Measurements from ENCODE around the gene TBCA. TPM values are rescaled to one million over a fixed set of nuclear protein-coding genes. Genes with fewer than 3 reads are reported as not detected.

Gene TBCA
- total and polyA plus RNA-seq, 2 experiments from 2014 or later = 117 to 814 TPM

DNA sequence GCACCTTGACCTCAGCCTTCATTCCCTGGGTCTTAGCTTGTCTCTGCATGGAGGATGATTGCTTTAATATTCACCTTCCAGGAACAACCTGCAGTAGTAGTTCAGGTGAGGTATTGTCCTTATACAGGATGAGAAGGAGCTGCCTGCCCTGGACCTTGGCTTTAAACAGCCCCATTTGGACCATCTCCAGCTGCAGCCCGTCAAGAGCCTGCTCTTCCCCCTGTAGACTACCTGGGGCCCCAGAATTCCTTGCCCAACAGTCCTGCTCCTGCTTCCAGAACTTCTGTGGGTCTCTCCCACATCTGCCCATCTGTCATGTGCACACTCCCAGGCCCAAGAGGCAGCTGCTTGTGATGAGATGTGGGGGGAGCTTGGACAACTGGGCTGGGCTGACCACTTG is 125.5 kb downstream of the TBCA start:
- H3K36me3 Mint-ChIP-seq (ENCODE audit: low read depth) = no peaks in the 10 kb centered on the region
- no peak overlapping the region for H3K4me3 Mint-ChIP-seq
- ATAC-seq (no peak), DNase-seq (ENCODE audit: low spot score) (no peak)
- Histone ChIP-seq H3F3A (replicated peaks; ENCODE audit: low read depth) (no peaks in the 10 kb centered on the region; the same call in 1 of the 2 replicates), H3K4me3 (no peak overlapping the region), H3K27me3 (ENCODE audit: insufficient read depth) (peaks cover 68% of the 10 kb centered on the region), H3K79me2 (replicated peaks; ENCODE audit: insufficient read depth) (no peaks in the 10 kb centered on the region), H3K4me1 (ENCODE audit: insufficient read depth) (peaks cover 4% of the 10 kb centered on the region; the same call in 1 of the 2 replicates), H4K20me1 (replicated peaks; ENCODE audit: insufficient read depth) (peaks cover 9% of the 10 kb centered on the region), H3K4me2 (no peak overlapping the region), H2AFZ (no peak overlapping the region), H3K27ac (ENCODE audit: low read depth) (no peak overlapping the region), H3K9me2 (ENCODE audit: insufficient read depth) (no peaks in the 10 kb centered on the region; the same call in 1 of the 2 replicates), H3K36me3 (ENCODE audit: insufficient read depth) (no peaks in the 10 kb centered on the region)
- no peak for TF ChIP-seq EZH2 (IDR thresholded peaks at IDR 0.05; ENCODE audit: low read depth, unreplicated experiment)
- TF ChIP-seq JUNB (IDR thresholded peaks at IDR 0.05; ENCODE audit: unreplicated experiment) = no peak
- no peak for TF ChIP-seq EZH2phosphoT487 (IDR thresholded peaks at IDR 0.05; ENCODE audit: unreplicated experiment)
- TF ChIP-seq CREB1 (CRISPR knock-in tag; IDR thresholded peaks at IDR 0.05; ENCODE audit: low read depth) = no peak
- no peak for TF ChIP-seq ZNF114 (CRISPR knock-in tag; IDR thresholded peaks at IDR 0.05)
- no peak for TF ChIP-seq ZNF331 (CRISPR knock-in tag; IDR thresholded peaks at IDR 0.05; ENCODE audit: low read depth)
- TF ChIP-seq POLR2AphosphoS5 (IDR thresholded peaks at IDR 0.05; ENCODE audit: low read depth) = no peak
- TF ChIP-seq, protein P1, sequence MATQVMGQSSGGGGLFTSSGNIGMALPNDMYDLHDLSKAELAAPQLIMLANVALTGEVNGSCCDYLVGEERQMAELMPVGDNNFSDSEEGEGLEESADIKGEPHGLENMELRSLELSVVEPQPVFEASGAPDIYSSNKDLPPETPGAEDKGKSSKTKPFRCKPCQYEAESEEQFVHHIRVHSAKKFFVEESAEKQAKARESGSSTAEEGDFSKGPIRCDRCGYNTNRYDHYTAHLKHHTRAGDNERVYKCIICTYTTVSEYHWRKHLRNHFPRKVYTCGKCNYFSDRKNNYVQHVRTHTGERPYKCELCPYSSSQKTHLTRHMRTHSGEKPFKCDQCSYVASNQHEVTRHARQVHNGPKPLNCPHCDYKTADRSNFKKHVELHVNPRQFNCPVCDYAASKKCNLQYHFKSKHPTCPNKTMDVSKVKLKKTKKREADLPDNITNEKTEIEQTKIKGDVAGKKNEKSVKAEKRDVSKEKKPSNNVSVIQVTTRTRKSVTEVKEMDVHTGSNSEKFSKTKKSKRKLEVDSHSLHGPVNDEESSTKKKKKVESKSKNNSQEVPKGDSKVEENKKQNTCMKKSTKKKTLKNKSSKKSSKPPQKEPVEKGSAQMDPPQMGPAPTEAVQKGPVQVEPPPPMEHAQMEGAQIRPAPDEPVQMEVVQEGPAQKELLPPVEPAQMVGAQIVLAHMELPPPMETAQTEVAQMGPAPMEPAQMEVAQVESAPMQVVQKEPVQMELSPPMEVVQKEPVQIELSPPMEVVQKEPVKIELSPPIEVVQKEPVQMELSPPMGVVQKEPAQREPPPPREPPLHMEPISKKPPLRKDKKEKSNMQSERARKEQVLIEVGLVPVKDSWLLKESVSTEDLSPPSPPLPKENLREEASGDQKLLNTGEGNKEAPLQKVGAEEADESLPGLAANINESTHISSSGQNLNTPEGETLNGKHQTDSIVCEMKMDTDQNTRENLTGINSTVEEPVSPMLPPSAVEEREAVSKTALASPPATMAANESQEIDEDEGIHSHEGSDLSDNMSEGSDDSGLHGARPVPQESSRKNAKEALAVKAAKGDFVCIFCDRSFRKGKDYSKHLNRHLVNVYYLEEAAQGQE (IDR thresholded peaks at IDR 0.05; ENCODE audit: unreplicated experiment) = no peak
- TF ChIP-seq NANOG (IDR thresholded peaks at IDR 0.05; ENCODE audit: borderline replicate concordance) = no peak
- TF ChIP-seq, protein P2, sequence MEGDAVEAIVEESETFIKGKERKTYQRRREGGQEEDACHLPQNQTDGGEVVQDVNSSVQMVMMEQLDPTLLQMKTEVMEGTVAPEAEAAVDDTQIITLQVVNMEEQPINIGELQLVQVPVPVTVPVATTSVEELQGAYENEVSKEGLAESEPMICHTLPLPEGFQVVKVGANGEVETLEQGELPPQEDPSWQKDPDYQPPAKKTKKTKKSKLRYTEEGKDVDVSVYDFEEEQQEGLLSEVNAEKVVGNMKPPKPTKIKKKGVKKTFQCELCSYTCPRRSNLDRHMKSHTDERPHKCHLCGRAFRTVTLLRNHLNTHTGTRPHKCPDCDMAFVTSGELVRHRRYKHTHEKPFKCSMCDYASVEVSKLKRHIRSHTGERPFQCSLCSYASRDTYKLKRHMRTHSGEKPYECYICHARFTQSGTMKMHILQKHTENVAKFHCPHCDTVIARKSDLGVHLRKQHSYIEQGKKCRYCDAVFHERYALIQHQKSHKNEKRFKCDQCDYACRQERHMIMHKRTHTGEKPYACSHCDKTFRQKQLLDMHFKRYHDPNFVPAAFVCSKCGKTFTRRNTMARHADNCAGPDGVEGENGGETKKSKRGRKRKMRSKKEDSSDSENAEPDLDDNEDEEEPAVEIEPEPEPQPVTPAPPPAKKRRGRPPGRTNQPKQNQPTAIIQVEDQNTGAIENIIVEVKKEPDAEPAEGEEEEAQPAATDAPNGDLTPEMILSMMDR (conservative IDR thresholded peaks at IDR 0.05; ENCODE audit: low read depth in 2 of 2) = no peak
- TF ChIP-seq, protein P3, sequence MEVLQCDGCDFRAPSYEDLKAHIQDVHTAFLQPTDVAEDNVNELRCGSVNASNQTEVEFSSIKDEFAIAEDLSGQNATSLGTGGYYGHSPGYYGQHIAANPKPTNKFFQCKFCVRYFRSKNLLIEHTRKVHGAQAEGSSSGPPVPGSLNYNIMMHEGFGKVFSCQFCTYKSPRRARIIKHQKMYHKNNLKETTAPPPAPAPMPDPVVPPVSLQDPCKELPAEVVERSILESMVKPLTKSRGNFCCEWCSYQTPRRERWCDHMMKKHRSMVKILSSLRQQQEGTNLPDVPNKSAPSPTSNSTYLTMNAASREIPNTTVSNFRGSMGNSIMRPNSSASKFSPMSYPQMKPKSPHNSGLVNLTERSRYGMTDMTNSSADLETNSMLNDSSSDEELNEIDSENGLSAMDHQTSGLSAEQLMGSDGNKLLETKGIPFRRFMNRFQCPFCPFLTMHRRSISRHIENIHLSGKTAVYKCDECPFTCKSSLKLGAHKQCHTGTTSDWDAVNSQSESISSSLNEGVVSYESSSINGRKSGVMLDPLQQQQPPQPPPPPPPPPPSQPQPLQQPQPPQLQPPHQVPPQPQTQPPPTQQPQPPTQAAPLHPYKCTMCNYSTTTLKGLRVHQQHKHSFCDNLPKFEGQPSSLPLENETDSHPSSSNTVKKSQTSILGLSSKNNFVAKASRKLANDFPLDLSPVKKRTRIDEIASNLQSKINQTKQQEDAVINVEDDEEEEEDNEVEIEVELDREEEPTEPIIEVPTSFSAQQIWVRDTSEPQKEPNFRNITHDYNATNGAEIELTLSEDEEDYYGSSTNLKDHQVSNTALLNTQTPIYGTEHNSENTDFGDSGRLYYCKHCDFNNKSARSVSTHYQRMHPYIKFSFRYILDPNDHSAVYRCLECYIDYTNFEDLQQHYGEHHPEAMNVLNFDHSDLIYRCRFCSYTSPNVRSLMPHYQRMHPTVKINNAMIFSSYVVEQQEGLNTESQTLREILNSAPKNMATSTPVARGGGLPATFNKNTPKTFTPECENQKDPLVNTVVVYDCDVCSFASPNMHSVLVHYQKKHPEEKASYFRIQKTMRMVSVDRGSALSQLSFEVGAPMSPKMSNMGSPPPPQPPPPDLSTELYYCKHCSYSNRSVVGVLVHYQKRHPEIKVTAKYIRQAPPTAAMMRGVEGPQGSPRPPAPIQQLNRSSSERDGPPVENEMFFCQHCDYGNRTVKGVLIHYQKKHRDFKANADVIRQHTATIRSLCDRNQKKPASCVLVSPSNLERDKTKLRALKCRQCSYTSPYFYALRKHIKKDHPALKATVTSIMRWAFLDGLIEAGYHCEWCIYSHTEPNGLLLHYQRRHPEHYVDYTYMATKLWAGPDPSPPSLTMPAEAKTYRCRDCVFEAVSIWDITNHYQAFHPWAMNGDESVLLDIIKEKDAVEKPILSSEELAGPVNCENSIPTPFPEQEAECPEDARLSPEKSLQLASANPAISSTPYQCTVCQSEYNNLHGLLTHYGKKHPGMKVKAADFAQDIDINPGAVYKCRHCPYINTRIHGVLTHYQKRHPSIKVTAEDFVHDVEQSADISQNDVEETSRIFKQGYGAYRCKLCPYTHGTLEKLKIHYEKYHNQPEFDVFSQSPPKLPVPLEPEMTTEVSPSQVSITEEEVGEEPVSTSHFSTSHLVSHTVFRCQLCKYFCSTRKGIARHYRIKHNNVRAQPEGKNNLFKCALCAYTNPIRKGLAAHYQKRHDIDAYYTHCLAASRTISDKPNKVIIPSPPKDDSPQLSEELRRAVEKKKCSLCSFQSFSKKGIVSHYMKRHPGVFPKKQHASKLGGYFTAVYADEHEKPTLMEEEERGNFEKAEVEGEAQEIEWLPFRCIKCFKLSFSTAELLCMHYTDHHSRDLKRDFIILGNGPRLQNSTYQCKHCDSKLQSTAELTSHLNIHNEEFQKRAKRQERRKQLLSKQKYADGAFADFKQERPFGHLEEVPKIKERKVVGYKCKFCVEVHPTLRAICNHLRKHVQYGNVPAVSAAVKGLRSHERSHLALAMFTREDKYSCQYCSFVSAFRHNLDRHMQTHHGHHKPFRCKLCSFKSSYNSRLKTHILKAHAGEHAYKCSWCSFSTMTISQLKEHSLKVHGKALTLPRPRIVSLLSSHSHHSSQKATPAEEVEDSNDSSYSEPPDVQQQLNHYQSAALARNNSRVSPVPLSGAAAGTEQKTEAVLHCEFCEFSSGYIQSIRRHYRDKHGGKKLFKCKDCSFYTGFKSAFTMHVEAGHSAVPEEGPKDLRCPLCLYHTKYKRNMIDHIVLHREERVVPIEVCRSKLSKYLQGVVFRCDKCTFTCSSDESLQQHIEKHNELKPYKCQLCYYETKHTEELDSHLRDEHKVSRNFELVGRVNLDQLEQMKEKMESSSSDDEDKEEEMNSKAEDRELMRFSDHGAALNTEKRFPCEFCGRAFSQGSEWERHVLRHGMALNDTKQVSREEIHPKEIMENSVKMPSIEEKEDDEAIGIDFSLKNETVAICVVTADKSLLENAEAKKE (CRISPR knock-in tag; IDR thresholded peaks at IDR 0.05) = no peak
- TF ChIP-seq STAT1 (IDR thresholded peaks at IDR 0.05; ENCODE audit: unreplicated experiment) = no peak
- TF ChIP-seq ETS1 (IDR thresholded peaks at IDR 0.05) = no peak
- peaks cover 53% of the 10 kb centered on the region for H3K27me3 Mint-ChIP-seq (ENCODE audit: insufficient read depth, low read depth, poor library complexity)
- no peak overlapping the region for H3K27ac Mint-ChIP-seq
- no peaks in the 10 kb centered on the region for H3K4me1 Mint-ChIP-seq
- no peaks in the 10 kb centered on the region for H3K9me3 Mint-ChIP-seq
